GM18873 (cell line): ENCODE data around the gene RAB1B.
"Not testable (repeated sequence)": the region's sequence is repeated elsewhere in the genome, so short reads cannot be mapped to it uniquely, and the experiment has no call there.

ENCODE experiments used
- ATAC-seq: cut with Tn5 transposase; IDR thresholded peaks from one replicate; pipeline ENCODE4 v1.9.1; 2021; ENCODE audit warnings: mild to moderate bottlenecking, moderate library complexity, moderate number of reproducible peaks; ENCODE audit not compliant: unreplicated experiment, low FRiP score

Gene RAB1B

DNA sequence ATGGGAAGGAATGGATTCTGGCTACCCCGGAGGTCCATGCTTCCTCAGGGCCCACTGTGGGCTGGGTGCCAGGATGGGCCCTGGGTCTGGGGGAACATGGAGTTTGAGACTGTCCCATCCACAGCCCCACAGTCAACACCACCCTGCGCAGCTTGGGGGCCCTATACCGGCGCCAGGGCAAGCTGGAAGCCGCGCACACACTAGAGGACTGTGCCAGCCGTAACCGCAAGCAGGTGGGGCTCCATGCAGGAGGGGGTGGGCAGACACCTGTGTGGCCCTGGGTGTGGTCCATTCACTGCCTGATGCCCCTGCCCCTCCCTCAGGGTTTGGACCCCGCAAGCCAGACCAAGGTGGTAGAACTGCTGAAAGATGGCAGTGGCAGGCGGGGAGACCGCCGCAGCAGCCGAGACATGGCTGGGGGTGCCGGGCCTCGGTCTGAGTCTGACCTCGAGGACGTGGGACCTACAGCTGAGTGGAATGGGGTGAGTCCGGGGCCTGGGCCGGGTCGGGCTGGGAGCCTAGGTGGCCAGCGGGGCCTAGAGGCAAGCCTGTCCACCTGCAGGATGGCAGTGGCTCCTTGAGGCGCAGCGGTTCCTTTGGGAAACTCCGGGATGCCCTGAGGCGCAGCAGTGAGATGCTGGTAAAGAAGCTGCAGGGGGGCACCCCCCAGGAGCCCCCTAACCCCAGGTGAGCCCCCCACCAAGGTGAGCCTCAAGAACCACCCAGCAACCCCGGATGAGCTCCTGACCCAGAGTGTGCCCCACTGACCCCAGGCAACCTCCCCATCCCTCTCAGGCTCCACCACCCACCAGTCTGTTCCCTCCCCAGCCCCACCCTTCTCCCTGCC, 2.7 kb upstream of the RAB1B start:
- no peak for ATAC-seq

DNA sequence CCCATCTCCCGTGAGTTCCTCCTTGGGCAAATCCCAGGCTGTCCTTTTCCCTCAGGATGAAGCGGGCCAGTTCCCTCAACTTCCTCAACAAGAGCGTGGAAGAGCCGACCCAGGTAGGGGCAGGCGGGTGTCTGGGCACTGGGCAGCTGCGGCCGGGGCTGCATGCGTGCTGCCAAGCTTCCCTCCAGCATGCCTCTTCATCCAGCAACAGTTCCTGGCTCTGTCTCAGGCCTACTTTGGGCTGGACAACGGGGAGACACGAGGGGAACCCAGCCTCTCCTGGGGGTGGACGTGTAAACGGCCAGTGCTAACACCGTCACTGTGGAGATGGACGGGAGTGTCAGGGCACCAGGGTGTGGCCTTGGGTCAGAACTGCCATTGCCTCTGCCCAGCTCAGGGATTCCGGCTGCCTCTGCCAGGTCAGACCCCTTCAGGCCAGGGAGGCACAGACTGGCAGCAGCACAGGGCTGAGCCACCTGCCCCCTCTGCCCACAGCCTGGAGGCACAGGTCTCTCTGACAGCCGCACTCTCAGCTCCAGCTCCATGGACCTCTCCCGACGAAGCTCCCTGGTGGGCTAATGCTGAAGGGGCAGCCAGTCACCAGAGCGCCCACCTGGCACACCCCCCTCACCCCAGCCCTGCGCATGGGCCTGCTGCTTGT, 1.9 kb upstream of the RAB1B start:
- ATAC-seq, result no peak

DNA sequence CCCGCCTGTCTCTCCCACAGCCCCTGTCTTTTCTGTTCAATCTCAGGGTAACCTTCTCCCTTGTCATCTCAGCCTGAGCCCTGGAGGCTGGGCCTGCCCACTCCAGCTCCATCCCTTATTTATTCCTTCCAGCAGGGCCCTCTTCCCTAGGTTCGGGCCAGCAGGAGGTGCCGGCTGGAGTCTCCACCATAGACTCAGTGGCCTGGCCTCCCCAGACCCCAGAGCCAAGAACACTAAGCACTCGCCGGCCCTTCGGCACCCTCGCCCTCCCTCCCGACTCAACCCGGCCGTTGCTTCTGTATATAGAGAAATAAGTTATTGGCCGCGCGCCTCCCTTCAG, 1.4 kb upstream of the RAB1B start:
- ATAC-seq, result no peak

- ATAC-seq, result peak; percentile 30
These were observed 828 bp upstream of the RAB1B start for GRCh38 chr11:66267379-66268243.

- ATAC-seq, result no peak
These were observed 790 bp downstream of the RAB1B start for GRCh38 chr11:66268952-66269905.

DNA sequence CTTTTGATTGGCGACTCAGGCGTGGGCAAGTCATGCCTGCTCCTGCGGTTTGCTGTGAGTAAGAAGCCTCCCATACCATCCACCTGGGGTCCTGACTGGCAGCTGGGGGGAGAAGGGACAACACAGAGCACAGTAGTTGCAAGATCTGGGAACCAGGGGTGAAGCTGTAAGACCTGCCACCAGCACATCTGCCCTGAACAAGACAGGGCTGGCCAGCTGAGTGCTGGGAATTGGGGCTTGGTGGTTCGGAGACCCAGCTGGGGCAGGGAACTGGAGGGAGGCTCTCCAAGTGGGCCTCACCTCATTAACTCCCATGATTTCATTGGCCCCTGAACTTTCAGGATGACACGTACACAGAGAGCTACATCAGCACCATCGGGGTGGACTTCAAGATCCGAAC, 3.4 kb downstream of the RAB1B start:
- no peak for ATAC-seq

DNA sequence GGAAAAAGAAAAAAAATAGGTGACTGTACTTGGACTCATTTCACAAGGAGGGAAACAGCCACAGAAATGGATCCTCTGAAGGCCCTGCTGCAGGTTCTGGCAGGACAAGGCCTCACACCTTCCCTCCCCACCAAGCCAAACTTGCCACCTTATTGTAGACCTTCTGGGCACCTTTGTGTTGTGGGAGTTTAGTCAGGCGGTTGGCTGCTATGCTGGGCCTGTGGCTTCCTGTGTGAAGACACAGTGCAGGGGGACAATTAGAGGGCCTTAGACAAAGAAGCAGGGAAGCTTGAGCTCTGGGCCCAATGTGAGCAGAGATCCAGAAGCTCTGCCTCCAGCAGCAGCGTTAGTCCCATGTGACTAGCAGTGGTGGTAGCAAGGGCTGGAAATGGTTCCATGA, 4.2 kb downstream of the RAB1B start:
- no peak for ATAC-seq

- no peak for ATAC-seq
These were observed 5.8 kb downstream of the RAB1B start for GRCh38 chr11:66274219-66274618.

DNA sequence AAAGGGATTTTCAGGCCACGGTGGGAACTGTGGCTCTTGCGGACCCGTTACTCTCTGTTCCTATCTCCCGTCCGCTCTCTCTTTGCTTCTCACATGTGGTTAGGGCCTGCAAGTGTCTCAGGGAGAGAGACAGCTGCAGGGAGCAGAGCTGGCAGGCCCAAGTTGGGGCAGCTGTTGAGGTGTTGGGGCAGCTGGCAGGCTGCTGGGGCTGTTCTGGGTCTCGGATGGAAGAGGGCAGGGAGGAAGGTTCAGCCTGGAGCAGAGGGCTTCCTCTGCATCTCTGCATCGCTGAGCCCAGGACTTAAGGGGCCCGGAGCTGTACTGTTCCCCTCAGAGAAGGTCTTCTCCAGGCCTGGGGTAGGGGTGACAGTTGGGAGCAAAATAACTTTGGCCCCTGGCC, 7.0 kb downstream of the RAB1B start:
- no peak for ATAC-seq

DNA sequence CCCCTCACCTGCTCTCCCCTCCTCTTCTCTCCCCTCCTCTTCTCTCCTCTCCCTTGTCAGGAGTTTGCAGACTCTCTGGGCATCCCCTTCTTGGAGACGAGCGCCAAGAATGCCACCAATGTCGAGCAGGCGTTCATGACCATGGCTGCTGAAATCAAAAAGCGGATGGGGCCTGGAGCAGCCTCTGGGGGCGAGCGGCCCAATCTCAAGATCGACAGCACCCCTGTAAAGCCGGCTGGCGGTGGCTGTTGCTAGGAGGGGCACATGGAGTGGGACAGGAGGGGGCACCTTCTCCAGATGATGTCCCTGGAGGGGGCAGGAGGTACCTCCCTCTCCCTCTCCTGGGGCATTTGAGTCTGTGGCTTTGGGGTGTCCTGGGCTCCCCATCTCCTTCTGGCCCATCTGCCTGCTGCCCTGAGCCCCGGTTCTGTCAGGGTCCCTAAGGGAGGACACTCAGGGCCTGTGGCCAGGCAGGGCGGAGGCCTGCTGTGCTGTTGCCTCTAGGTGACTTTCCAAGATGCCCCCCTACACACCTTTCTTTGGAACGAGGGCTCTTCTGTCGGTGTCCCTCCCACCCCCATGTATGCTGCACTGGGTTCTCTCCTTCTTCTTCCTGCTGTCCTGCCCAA, 7.7 kb downstream of the RAB1B start:
- ATAC-seq, result no peak

GRCh38 chr11:66276619-66277018, 8.2 kb downstream of the RAB1B start:
- ATAC-seq, result not testable (repeated sequence)

DNA sequence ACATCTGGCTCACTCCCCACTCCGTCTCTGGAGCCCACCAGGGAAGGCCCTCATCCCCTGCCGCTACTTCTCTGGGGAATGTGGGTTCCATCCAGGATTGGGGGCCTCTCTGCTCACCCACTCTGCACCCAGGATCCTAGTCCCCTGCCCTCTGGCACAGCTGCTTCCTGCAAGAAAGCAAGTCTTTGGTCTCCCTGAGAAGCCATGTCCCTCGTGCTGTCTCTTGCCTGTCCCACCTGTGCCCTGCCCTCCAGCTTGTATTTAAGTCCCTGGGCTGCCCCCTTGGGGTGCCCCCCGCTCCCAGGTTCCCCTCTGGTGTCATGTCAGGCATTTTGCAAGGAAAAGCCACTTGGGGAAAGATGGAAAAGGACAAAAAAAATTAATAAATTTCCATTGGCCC, 8.6 kb downstream of the RAB1B start:
- ATAC-seq, result not testable (repeated sequence)

- ATAC-seq, result no peak
These were observed 9.3 kb downstream of the RAB1B start, which contains the start of gene CNIH2 for GRCh38 chr11:66277471-66278362. Gene CNIH2 (plus strand): TSS chr11:66278175. CDS start chr11:66278457, 282 bp downstream.

DNA sequence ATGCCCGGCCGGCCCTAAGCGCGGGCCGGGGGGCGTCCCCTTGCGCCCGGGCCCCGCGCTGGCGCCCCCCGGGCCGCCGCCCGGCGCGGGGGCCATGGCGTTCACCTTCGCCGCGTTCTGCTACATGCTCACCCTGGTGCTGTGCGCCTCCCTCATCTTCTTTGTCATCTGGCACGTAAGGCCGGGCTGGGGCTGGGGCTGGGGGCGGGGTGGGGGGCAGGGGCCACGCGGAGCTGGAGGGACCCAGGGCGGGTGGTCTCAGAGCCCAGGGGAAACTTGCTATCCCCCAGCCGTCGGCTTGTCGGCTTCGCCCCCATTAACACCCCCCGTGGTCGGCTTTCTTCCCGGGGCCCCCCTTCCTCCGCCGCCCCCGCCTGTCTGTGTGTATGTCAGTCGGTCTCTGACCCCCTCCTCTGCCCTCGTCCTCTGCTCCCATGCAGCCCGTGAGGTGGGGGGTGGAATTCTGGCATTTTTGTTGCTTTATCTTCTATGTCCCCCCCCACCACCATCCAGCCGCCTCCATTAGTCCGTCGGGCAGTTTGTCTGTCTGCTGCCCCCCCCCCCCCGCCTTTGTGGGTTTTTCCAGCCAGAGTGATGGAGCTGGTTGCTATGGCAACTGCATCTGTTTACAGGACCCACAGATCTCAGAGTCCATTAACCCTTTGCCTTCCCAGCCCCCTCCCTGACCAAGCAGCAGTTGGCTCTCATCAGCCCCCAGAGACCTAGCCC, 10.1 kb downstream of the RAB1B start:
- no peak for ATAC-seq

GRCh38 chr11:66279092-66279734, 10.8 kb downstream of the RAB1B start:
- ATAC-seq, result no peak

GRCh38 chr11:66280428-66280827, 12.0 kb downstream of the RAB1B start:
- ATAC-seq, result no peak

GRCh38 chr11:66281001-66281400, 12.6 kb downstream of the RAB1B start:
- no peak for ATAC-seq
